ENCODE data around the gene DHX58. TPM values are rescaled to one million over a fixed set of nuclear protein-coding genes. Genes with fewer than 3 reads are reported as not detected.

Gene DHX58
- total and polyA plus RNA-seq, 2 donors (not counting 1 experiment from before 2014, with no cell fraction given): 39.7 to 57.6 TPM

- Histone ChIP-seq H3K4me2 (replicated peaks; ENCODE audit: low read depth, low read length, poor library complexity, severe bottlenecking) (no peak overlapping the region), H3K9me3 (ENCODE audit: control extremely low read depth in 1 of 3, control insufficient read depth in 2 of 3, insufficient read depth in 1 of 3, low read length in 2 of 3) (no peaks in the 10 kb centered on the region), H3K27ac (ENCODE audit: low read length in 2 of 2) (no peak overlapping the region), H3K4me1 (ENCODE audit: control insufficient read depth in 2 of 2, insufficient read depth in 2 of 2, low read length in 2 of 2) (no peaks in the 10 kb centered on the region), H3K79me2 (ENCODE audit: control insufficient read depth, insufficient read depth, low read length) (no peaks in the 10 kb centered on the region), H2AFZ (ENCODE audit: insufficient read depth, low read depth, low read length, poor library complexity, severe bottlenecking) (no peak overlapping the region), H3K9ac (ENCODE audit: low read length) (no peak overlapping the region), H4K20me1 (ENCODE audit: control insufficient read depth, insufficient read depth, low read length, poor library complexity, severe bottlenecking) (no peaks in the 10 kb centered on the region), H3K36me3 (replicated peaks in 1 of 2; ENCODE audit: control extremely low read depth in 1 of 2, control insufficient read depth in 1 of 2, extremely low read depth in 1 of 2, insufficient read depth in 2 of 2, low read length in 1 of 2) (no peaks in the 10 kb centered on the region), H3K27me3 (replicated peaks in 1 of 4; ENCODE audit: control extremely low read depth in 1 of 4, control insufficient read depth in 3 of 4, insufficient read depth in 4 of 4, low read length in 3 of 4) (peaks cover 0 to 2% (median 0%) of the 10 kb centered on the region in 4 experiments), H3K4me3 (ENCODE audit: control extremely low read depth in 1 of 5, extremely low read depth in 1 of 5, insufficient read depth in 1 of 5, low read depth in 2 of 5, low read length in 4 of 5) (no peak overlapping the region)
- Mint-ChIP-seq H3K27me3 (peaks cover 17% of the 10 kb centered on the region), H3K9me3 (ENCODE audit: insufficient read depth) (no peaks in the 10 kb centered on the region), H3K27ac (no peak overlapping the region), H3K4me1 (no peaks in the 10 kb centered on the region), H3K4me3 (no peak overlapping the region)
- no peak for ATAC-seq (ENCODE audit: low read depth)
- no peak for TF ChIP-seq CTCF (IDR thresholded peaks at IDR 0.05)
- no peak for TF ChIP-seq EZH2 (IDR thresholded peaks at IDR 0.05; ENCODE audit: borderline replicate concordance, insufficient read depth, low read depth, low read length, poor library complexity, severe bottlenecking)
- no peak for DNase-seq
- ChIA-PET POLR2A (interaction anchor here (1.0 kb wide), 1 partner anchor 18 kb away, joined by 3 read pairs; no protein-coding TSS in a partner anchor), CTCF (interaction anchor here (0.9 to 1.6 kb wide), 2 partner anchors 14 to 19 kb away, joined by 3 to 4 read pairs; no protein-coding TSS in a partner anchor)
- WGBS (ENCODE audit: insufficient coverage): 90% methylated on average over 4 of the region's 7 CpGs
- intact Hi-C loops (cut with micrococcal nuclease): no loop called here
Measured at GRCh38 chr17:42087042-42087701, 25.3 kb downstream of the DHX58 start.

GRCh38 chr17:42081516-42082129 lies 30.9 kb downstream of the DHX58 start:
- Mint-ChIP-seq H3K4me1 (no peaks in the 10 kb centered on the region), H3K9me3 (ENCODE audit: insufficient read depth) (no peaks in the 10 kb centered on the region), H3K4me3 (no peak overlapping the region), H3K27ac (no peak overlapping the region), H3K27me3 (no peaks in the 10 kb centered on the region)
- POLR2A ChIA-PET: no interaction called here
- no peaks in the 10 kb centered on the region for H3K9me3 ChIP-seq (ENCODE audit: control extremely low read depth in 1 of 3, control insufficient read depth in 2 of 3, insufficient read depth in 1 of 3, low read length in 2 of 3)
- 95% methylated on average over 7 of the region's 9 CpGs for WGBS (ENCODE audit: insufficient coverage)
- H4K20me1 ChIP-seq (ENCODE audit: control insufficient read depth, insufficient read depth, low read length, poor library complexity, severe bottlenecking): no peaks in the 10 kb centered on the region
- H3K27ac ChIP-seq (ENCODE audit: low read length in 2 of 2): no peak overlapping the region
- H3K4me3 ChIP-seq (ENCODE audit: control extremely low read depth in 1 of 5, extremely low read depth in 1 of 5, insufficient read depth in 1 of 5, low read depth in 2 of 5, low read length in 4 of 5): no peak overlapping the region
- H3K9ac ChIP-seq (ENCODE audit: low read length): no peak overlapping the region
- no peaks in the 10 kb centered on the region for H3K79me2 ChIP-seq (ENCODE audit: control insufficient read depth, insufficient read depth, low read length)
- no peaks in the 10 kb centered on the region for H3K27me3 ChIP-seq (replicated peaks in 1 of 4; ENCODE audit: control extremely low read depth in 1 of 4, control insufficient read depth in 3 of 4, insufficient read depth in 4 of 4, low read length in 3 of 4)
- CTCF ChIA-PET: no interaction called here
- TF ChIP-seq CTCF (IDR thresholded peaks at IDR 0.05) (no peak), EZH2 (IDR thresholded peaks at IDR 0.05; ENCODE audit: borderline replicate concordance, insufficient read depth, low read depth, low read length, poor library complexity, severe bottlenecking) (no peak)
- no peak overlapping the region for H2AFZ ChIP-seq (ENCODE audit: insufficient read depth, low read depth, low read length, poor library complexity, severe bottlenecking)
- intact Hi-C loops (cut with micrococcal nuclease): no loop called here
- ATAC-seq (ENCODE audit: low read depth): no peak
- no peak for DNase-seq
- no peaks in the 10 kb centered on the region for H3K36me3 ChIP-seq (replicated peaks in 1 of 2; ENCODE audit: control extremely low read depth in 1 of 2, control insufficient read depth in 1 of 2, extremely low read depth in 1 of 2, insufficient read depth in 2 of 2, low read length in 1 of 2)
- no peak overlapping the region for H3K4me2 ChIP-seq (replicated peaks; ENCODE audit: low read depth, low read length, poor library complexity, severe bottlenecking)
- no peaks in the 10 kb centered on the region for H3K4me1 ChIP-seq (ENCODE audit: control insufficient read depth in 2 of 2, insufficient read depth in 2 of 2, low read length in 2 of 2)
